ENCODE measurements around the gene PJA2. TPM values are rescaled to one million over a fixed set of nuclear protein-coding genes. Genes with fewer than 3 reads are reported as not detected.

PJA2 gene
- total RNA-seq, 4 donors from 2014 or later, result 74.3 to 229 (median 135) TPM

DNA sequence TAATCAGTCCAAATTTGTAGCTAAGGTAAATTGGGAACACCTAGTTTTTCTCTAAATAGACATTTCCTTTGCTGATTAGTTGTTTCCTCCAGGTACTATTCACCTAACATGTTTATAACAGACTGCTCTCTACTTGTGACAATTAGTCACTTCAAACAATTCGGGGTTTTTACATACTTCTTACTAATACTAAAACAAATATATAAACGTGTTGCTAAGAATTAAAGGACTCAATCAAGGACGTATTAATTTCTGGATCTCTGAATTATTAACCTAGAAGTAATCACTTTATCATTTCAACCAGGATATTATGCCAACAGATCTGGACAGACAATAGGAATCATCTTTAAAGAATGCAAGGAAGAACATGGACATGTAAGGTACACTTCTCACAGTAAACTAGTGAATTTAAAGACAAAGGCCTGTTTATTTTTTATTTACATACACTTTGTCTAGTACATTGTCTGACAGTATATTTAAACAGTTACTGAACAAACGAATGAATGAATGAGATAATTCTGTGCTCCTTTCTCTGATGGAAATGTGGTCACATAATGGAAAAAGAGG, 22.3 kb downstream of the PJA2 start:
- DNase-seq, result no peak
- Histone ChIP-seq H3K4me1 (peaks cover 5% of the 10 kb centered on the region in 2 donors), H3K36me3 (no peaks in the 10 kb centered on the region), H3K27me3 (no peaks in the 10 kb centered on the region), H3K9me3 (no peaks in the 10 kb centered on the region), H3K4me3 (no peak overlapping the region), H3K27ac (no peak overlapping the region)
- intact Hi-C loops (cut with DNase I; ENCODE audit: low total_unique reads), result no loop called here
- TF ChIP-seq POLR2A (IDR thresholded peaks at IDR 0.05), result no peak
- TF ChIP-seq, protein P1, sequence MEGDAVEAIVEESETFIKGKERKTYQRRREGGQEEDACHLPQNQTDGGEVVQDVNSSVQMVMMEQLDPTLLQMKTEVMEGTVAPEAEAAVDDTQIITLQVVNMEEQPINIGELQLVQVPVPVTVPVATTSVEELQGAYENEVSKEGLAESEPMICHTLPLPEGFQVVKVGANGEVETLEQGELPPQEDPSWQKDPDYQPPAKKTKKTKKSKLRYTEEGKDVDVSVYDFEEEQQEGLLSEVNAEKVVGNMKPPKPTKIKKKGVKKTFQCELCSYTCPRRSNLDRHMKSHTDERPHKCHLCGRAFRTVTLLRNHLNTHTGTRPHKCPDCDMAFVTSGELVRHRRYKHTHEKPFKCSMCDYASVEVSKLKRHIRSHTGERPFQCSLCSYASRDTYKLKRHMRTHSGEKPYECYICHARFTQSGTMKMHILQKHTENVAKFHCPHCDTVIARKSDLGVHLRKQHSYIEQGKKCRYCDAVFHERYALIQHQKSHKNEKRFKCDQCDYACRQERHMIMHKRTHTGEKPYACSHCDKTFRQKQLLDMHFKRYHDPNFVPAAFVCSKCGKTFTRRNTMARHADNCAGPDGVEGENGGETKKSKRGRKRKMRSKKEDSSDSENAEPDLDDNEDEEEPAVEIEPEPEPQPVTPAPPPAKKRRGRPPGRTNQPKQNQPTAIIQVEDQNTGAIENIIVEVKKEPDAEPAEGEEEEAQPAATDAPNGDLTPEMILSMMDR (IDR thresholded peaks at IDR 0.05), result no peak

DNA sequence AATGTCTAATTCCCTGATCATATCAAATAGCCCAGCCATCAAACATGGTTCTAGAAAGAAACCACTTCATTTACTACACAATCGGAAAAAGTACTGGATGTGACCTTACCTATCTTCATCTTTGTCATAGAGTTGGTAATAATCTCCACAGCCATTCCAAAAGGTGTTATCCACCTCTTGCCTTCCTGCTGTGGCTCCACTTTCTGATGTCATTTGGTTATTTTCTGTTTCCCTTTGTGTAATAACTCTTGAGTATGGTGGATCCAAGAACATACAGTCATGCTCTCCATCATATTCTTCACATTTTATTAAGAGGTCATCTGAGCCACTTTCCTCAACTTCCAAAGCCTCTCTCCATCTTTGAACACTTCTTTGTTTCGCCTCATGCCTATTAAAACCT, 31.7 kb downstream of the PJA2 start:
- Histone ChIP-seq H3K4me1 (no peaks in the 10 kb centered on the region), H3K9me3 (no peaks in the 10 kb centered on the region), H3K27me3 (no peaks in the 10 kb centered on the region), H3K27ac (no peak overlapping the region), H3K36me3 (no peaks in the 10 kb centered on the region), H3K4me3 (no peak overlapping the region)
- DNase-seq, result no peak
- intact Hi-C loops (cut with DNase I; ENCODE audit: low total_unique reads), result no loop called here
- TF ChIP-seq, protein P1 (IDR thresholded peaks at IDR 0.05), result no peak
- TF ChIP-seq POLR2A (IDR thresholded peaks at IDR 0.05), result no peak

DNA sequence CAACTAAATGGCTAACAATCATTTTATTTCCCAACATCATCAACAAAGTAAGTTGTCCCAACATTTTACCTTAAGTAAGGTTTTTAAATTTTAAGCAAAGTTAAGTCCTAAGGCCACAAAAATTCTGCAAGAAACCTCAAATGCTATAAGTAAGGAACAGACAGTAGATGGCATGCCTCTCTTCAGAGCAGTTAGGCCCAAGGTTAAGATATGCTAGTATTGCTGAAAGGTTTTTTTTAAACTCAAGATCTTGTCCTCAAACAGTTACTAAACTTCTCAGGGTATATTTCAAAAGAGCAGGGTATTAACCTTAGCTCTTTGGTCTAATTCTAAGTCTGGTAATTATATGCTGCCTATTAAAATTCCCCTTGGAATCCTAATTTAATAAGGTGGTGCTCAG, 35.1 kb downstream of the PJA2 start:
- Histone ChIP-seq H3K9me3 (no peaks in the 10 kb centered on the region), H3K4me1 (no peaks in the 10 kb centered on the region), H3K36me3 (no peaks in the 10 kb centered on the region), H3K27ac (no peak overlapping the region), H3K27me3 (no peaks in the 10 kb centered on the region), H3K4me3 (no peak overlapping the region)
- DNase-seq, result no peak
- TF ChIP-seq POLR2A (IDR thresholded peaks at IDR 0.05), result no peak
- TF ChIP-seq, protein P1 (IDR thresholded peaks at IDR 0.05), result no peak
- intact Hi-C loops (cut with DNase I; ENCODE audit: low total_unique reads), result no loop called here

DNA sequence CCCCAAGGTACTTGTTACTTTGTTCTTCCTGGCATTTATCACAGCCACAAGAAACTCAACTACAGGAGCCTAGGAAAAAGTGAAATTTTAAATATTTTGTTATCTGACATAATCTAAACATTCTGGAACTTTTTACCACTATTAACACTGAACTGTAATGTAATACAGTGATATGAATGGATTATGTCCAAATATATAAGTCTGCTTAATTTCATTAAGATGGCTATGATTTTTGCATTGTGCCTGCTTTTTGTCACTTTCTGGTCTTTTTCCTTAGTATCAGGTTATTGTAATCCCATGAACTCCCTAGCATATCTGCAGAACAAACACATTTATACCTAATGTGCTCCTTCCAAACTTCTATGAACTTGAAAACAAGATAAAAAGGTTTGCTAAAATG, 35.8 kb downstream of the PJA2 start:
- TF ChIP-seq, protein P1 (IDR thresholded peaks at IDR 0.05), result no peak
- no peak for TF ChIP-seq POLR2A (IDR thresholded peaks at IDR 0.05)
- Histone ChIP-seq H3K9me3 (no peaks in the 10 kb centered on the region), H3K27ac (no peak overlapping the region), H3K4me3 (no peak overlapping the region), H3K36me3 (no peaks in the 10 kb centered on the region), H3K27me3 (no peaks in the 10 kb centered on the region), H3K4me1 (no peaks in the 10 kb centered on the region)
- DNase-seq, result no peak
- intact Hi-C loops (cut with DNase I; ENCODE audit: low total_unique reads), result no loop called here

DNA sequence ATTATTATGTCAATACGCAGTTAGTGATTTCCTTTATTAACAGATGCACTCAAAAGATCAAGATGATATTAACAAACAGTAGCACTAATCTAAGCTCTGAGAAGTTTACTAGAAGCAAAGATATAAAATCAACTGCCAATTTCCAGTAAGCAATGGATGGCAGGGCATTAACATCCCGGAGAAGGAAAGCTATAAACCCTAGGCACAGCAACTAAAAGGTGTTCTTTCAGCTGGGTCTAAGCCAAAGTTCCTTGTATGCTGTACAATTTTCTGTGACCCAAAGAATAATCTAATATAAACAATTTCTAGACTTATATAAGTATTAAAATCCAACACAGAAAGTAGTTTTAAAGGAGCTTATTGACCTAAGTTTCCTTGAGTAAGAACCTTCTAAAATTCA, 39.4 kb downstream of the PJA2 start:
- no peak overlapping the region for H3K4me3 ChIP-seq
- no peaks in the 10 kb centered on the region for H3K36me3 ChIP-seq
- DNase-seq, result no peak
- TF ChIP-seq, protein P1 (IDR thresholded peaks at IDR 0.05), result no peak
- TF ChIP-seq POLR2A (IDR thresholded peaks at IDR 0.05), result no peak
- H3K27ac ChIP-seq, result no peak overlapping the region
- peaks cover 0 to 6% of the 10 kb centered on the region in 2 donors for H3K9me3 ChIP-seq
- no peaks in the 10 kb centered on the region for H3K4me1 ChIP-seq
- intact Hi-C loops (cut with DNase I; ENCODE audit: low total_unique reads), result no loop called here
- H3K27me3 ChIP-seq, result no peaks in the 10 kb centered on the region
